H9 (cell line): ENCODE results near the gene TGM5. TPM values are rescaled to one million over a fixed set of nuclear protein-coding genes. Genes with fewer than 3 reads are reported as not detected.

Experiments used
- DNase-seq: peaks from one replicate; pipeline ENCODE4 v3.0.0-alpha.2; 2017
- H2AFZ ChIP-seq: one replicate; pipeline ENCODE4 v1.6.1; 2013; ENCODE audit warnings: mild to moderate bottlenecking, low read length, control low read depth, moderate library complexity
- H2AK5ac ChIP-seq: 2 replicates; pipeline ENCODE4 v1.6.1; 2013; ENCODE audit warnings: low read length, control low read depth, mixed read lengths; ENCODE audit not compliant: insufficient read length
- H2BK120ac ChIP-seq: one replicate; pipeline ENCODE4 v1.6.1; 2013; ENCODE audit warnings: low read depth, mild to moderate bottlenecking, low read length, control low read depth, inconsistent platforms; ENCODE audit not compliant: poor library complexity, severe bottlenecking
- H2BK12ac ChIP-seq: 2 replicates; pipeline ENCODE4 v1.6.1; 2013; ENCODE audit warnings: low read length, control low read depth, mixed read lengths, low read depth; ENCODE audit not compliant: insufficient read length
- H2BK15ac ChIP-seq: 2 replicates; pipeline ENCODE4 v1.6.1; 2013; ENCODE audit warnings: low read depth, low read length, control low read depth
- H2BK20ac ChIP-seq: one replicate; pipeline ENCODE4 v1.6.1; 2013; ENCODE audit warnings: low read depth, mild to moderate bottlenecking, low read length, control low read depth, inconsistent platforms; ENCODE audit not compliant: poor library complexity, severe bottlenecking
- H2BK5ac ChIP-seq: 2 replicates; pipeline ENCODE4 v1.6.1; 2013; ENCODE audit warnings: low read length, control low read depth, mixed read lengths; ENCODE audit not compliant: insufficient read length
- H3K14ac ChIP-seq: 2 replicates; pipeline ENCODE4 v1.6.1; 2013; ENCODE audit warnings: low read length, control low read depth; ENCODE audit not compliant: insufficient read depth
- H3K18ac ChIP-seq: 2 replicates; pipeline ENCODE4 v1.6.1; 2013; ENCODE audit warnings: low read depth, mild to moderate bottlenecking, mixed read lengths, low read length, control low read depth; ENCODE audit not compliant: insufficient read length
- H3K23ac ChIP-seq: 2 replicates; pipeline ENCODE4 v1.6.1; 2013; ENCODE audit warnings: low read length, control low read depth, mixed read lengths, low read depth; ENCODE audit not compliant: insufficient read length
- H3K23me2 ChIP-seq: 2 replicates; pipeline ENCODE4 v1.6.1; 2013; ENCODE audit warnings: low read depth, mild to moderate bottlenecking, mixed read lengths, low read length, control low read depth; ENCODE audit not compliant: insufficient read length, poor library complexity, severe bottlenecking
- H3K27ac ChIP-seq: 2 replicates; pipeline ENCODE4 v1.5.1; 2013; ENCODE audit warnings: low read length, control low read depth, mixed read lengths, low read depth; ENCODE audit not compliant: insufficient read length
- H3K27me3 ChIP-seq: 2 replicates; pipeline ENCODE4 v1.6.1; 2013; ENCODE audit warnings: low read length, control low read depth, inconsistent platforms; ENCODE audit not compliant: insufficient read depth
- H3K4ac ChIP-seq: 2 replicates; pipeline ENCODE4 v1.6.1; 2013; ENCODE audit warnings: low read depth, mild to moderate bottlenecking, control low read depth, inconsistent platforms, low read length, moderate library complexity
- H3K4me1 ChIP-seq: 2 replicates; pipeline ENCODE4 v1.6.1; 2013; ENCODE audit warnings: low read length, control low read depth, inconsistent platforms; ENCODE audit not compliant: insufficient read depth
- H3K4me2 ChIP-seq: 2 replicates; pipeline ENCODE4 v1.6.1; 2013; ENCODE audit warnings: low read length, control low read depth, mixed read lengths; ENCODE audit not compliant: insufficient read length, insufficient read depth
- H3K56ac ChIP-seq: 2 replicates; pipeline ENCODE4 v1.6.1; 2013; ENCODE audit warnings: low read depth, mild to moderate bottlenecking, mixed read lengths, low read length, control low read depth; ENCODE audit not compliant: insufficient read length
- H3K79me1 ChIP-seq: 2 replicates; pipeline ENCODE4 v1.6.1; 2013; ENCODE audit warnings: low read depth, mild to moderate bottlenecking, moderate library complexity, low read length, control low read depth, inconsistent platforms; ENCODE audit not compliant: insufficient read depth, poor library complexity, severe bottlenecking
- H3K79me2 ChIP-seq: 2 replicates; pipeline ENCODE4 v1.6.1; 2013; ENCODE audit warnings: low read length, control low read depth, inconsistent platforms; ENCODE audit not compliant: insufficient read depth
- H3K9ac ChIP-seq: 2 replicates; pipeline ENCODE4 v1.6.1; 2013; ENCODE audit warnings: low read length, control low read depth, mixed read lengths; ENCODE audit not compliant: insufficient read length; ENCODE audit errors: extremely low read depth
- H3K9me3 ChIP-seq: one replicate; pipeline ENCODE4 v1.6.1; 2013; ENCODE audit warnings: low read depth, low read length, inconsistent platforms; ENCODE audit not compliant: control insufficient read depth
- H3T11ph ChIP-seq: one replicate; pipeline ENCODE4 v1.6.1; 2013; ENCODE audit warnings: mild to moderate bottlenecking, low read length, control low read depth, inconsistent platforms
- H4K20me1 ChIP-seq: one replicate; pipeline ENCODE4 v1.6.1; 2013; ENCODE audit not compliant: control insufficient read depth, insufficient read length, insufficient read depth
- H4K5ac ChIP-seq: 2 replicates; pipeline ENCODE4 v1.6.1; 2013; ENCODE audit warnings: low read depth, mild to moderate bottlenecking, mixed read lengths, low read length, control low read depth; ENCODE audit not compliant: insufficient read length
- H4K8ac ChIP-seq: replicated peaks from 2 replicates; pipeline ENCODE4 v1.6.1; 2013; ENCODE audit warnings: low read length, control low read depth, mixed read lengths, low read depth; ENCODE audit not compliant: insufficient read length
- H4K91ac ChIP-seq: 2 replicates; pipeline ENCODE4 v1.6.1; 2013; ENCODE audit warnings: low read depth, mild to moderate bottlenecking, moderate library complexity, mixed read lengths, low read length, control low read depth; ENCODE audit not compliant: insufficient read length
- H3K27ac Mint-ChIP-seq, 3 experiments: 2 replicates in 2 of 3; 3 replicates in 1 of 3; pipeline ENCODE4 v1.8.0; 2020 to 2021; ENCODE audit warnings: mixed read lengths in 3 of 3, mild to moderate bottlenecking in 1 of 3, moderate library complexity in 1 of 3
- H3K27me3 Mint-ChIP-seq: 2 replicates; pipeline ENCODE4 v1.8.0; 2021; ENCODE audit warnings: low read depth, mild to moderate bottlenecking, moderate library complexity, mixed read lengths
- H3K36me3 Mint-ChIP-seq, 3 experiments: 2 replicates in 2 of 3; 3 replicates in 1 of 3; pipeline ENCODE4 v1.8.0; 2020 to 2021; ENCODE audit warnings: low read depth in 3 of 3, mixed read lengths in 3 of 3; ENCODE audit not compliant: insufficient read depth in 1 of 3
- H3K4me1 Mint-ChIP-seq, 2 experiments: 2 replicates each; pipeline ENCODE4 v1.8.0; 2020; ENCODE audit warnings: mixed read lengths in 2 of 2
- H3K4me3 Mint-ChIP-seq, 2 experiments: 2 replicates in 1 of 2; 3 replicates in 1 of 2; pipeline ENCODE4 v1.8.0; 2020 to 2021; ENCODE audit warnings: mild to moderate bottlenecking in 2 of 2, mixed read lengths in 2 of 2, moderate library complexity in 1 of 2
- H3K9me3 Mint-ChIP-seq, 2 experiments: 2 replicates in 1 of 2; 3 replicates in 1 of 2; pipeline ENCODE4 v1.8.0; 2020; ENCODE audit warnings: mild to moderate bottlenecking in 2 of 2, mixed read lengths in 2 of 2, moderate library complexity in 1 of 2
- CTCF ChIP-seq: fragments of 200-600 bp; sonication (generic); conservative IDR thresholded peaks from 3 replicates; pipeline ENCODE4 v1.8.0; 2021; ENCODE audit warnings: antibody characterized with exemption, mild to moderate bottlenecking
- WGBS: extraction: QIAGEN DNeasy Blood & Tissue Kit; methylation state at CpG from one replicate; pipeline ENCODE4 v1.1.7; 2013; ENCODE audit warnings: missing lambda C conversion rate, low lambda C conversion rate, mixed read lengths; ENCODE audit not compliant: insufficient read length; ENCODE audit errors: extremely low coverage; 5-methylcytosine and 5-hydroxymethylcytosine counted together
- total RNA-seq: library from RNA; stranded (reverse); gene quantifications from 2 replicates; pipeline ENCODE4 v1.2.1, GENCODE V29; 2021

Gene TGM5
- total RNA-seq, 1 experiment from 2014 or later, result not detected

DNA sequence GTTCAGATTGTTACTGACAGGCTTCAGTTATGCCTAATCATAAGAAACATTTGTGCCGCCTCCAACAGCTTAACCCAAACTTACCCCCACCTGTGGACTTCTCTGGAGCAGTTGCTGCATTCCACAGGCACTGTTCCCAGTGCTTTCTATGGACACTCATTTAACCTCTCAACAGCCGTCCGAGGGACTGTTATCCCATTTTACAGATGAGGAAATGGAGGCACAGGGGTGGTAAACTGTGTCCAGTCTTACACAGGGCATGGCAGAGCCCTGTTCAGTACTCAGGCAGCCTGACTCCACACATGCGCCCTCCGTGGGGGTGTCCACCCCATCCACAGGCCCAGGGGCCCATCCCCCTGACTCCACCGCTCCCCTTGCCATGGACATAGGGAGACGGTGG, 14.3 kb upstream of the TGM5 start:
- no peaks in the 10 kb centered on the region for H3K79me1 ChIP-seq
- no peaks in the 10 kb centered on the region for H3K79me2 ChIP-seq
- no peak overlapping the region for H4K8ac ChIP-seq
- no peak overlapping the region for H2BK120ac ChIP-seq
- H3K4me3 Mint-ChIP-seq, result no peak overlapping the region
- no peaks in the 10 kb centered on the region for H3K9me3 ChIP-seq
- H3K4me1 ChIP-seq, result no peaks in the 10 kb centered on the region
- H4K5ac ChIP-seq, result no peak overlapping the region
- no peak overlapping the region for H3K9ac ChIP-seq
- no peak overlapping the region for H2AK5ac ChIP-seq
- H3K9me3 Mint-ChIP-seq, result no peaks in the 10 kb centered on the region
- H2BK15ac ChIP-seq, result no peak overlapping the region
- H3K4ac ChIP-seq, result no peak overlapping the region
- no peak overlapping the region for H3K14ac ChIP-seq
- no peak overlapping the region for H3T11ph ChIP-seq
- no peaks in the 10 kb centered on the region for H3K23me2 ChIP-seq
- H2BK12ac ChIP-seq, result no peak overlapping the region
- H2BK20ac ChIP-seq, result no peak overlapping the region
- no peaks in the 10 kb centered on the region for H3K27me3 ChIP-seq
- H3K27ac Mint-ChIP-seq, result no peak overlapping the region
- peaks cover 4% of the 10 kb centered on the region in 2 experiments; a peak in 2 of 4 replicates for H3K4me1 Mint-ChIP-seq
- no CpG with 5 or more reads among the region's 7 CpGs for WGBS
- TF ChIP-seq CTCF, result no peak
- H4K20me1 ChIP-seq, result no peaks in the 10 kb centered on the region
- no peak overlapping the region for H2BK5ac ChIP-seq
- no peaks in the 10 kb centered on the region for H3K36me3 Mint-ChIP-seq
- peaks cover 3% of the 10 kb centered on the region; the same call in 1 of the 2 replicates for H3K27me3 Mint-ChIP-seq
- H3K56ac ChIP-seq, result no peak overlapping the region
- no peak overlapping the region for H4K91ac ChIP-seq
- H3K27ac ChIP-seq, result no peak overlapping the region
- H2AFZ ChIP-seq, result no peak overlapping the region
- H3K4me2 ChIP-seq, result no peak overlapping the region
- no peak overlapping the region for H3K23ac ChIP-seq
- no peak overlapping the region for H3K18ac ChIP-seq
- no peak for DNase-seq
